ENCODE results near the gene GNL1.

- TF ChIP-seq, protein P1, sequence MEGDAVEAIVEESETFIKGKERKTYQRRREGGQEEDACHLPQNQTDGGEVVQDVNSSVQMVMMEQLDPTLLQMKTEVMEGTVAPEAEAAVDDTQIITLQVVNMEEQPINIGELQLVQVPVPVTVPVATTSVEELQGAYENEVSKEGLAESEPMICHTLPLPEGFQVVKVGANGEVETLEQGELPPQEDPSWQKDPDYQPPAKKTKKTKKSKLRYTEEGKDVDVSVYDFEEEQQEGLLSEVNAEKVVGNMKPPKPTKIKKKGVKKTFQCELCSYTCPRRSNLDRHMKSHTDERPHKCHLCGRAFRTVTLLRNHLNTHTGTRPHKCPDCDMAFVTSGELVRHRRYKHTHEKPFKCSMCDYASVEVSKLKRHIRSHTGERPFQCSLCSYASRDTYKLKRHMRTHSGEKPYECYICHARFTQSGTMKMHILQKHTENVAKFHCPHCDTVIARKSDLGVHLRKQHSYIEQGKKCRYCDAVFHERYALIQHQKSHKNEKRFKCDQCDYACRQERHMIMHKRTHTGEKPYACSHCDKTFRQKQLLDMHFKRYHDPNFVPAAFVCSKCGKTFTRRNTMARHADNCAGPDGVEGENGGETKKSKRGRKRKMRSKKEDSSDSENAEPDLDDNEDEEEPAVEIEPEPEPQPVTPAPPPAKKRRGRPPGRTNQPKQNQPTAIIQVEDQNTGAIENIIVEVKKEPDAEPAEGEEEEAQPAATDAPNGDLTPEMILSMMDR (IDR thresholded peaks at IDR 0.05 in 2 of 3, conservative IDR thresholded peaks at IDR 0.05 in 1 of 3; ENCODE audit: borderline replicate concordance in 1 of 3, insufficient read depth in 1 of 3, low read depth in 2 of 3, low read length in 2 of 3) = no peak
- no peak for TF ChIP-seq TCF7L2 (IDR thresholded peaks at IDR 0.05; ENCODE audit: borderline replicate concordance, extremely low read depth, insufficient read depth, insufficient read length)
- TF ChIP-seq POLR2AphosphoS5 (IDR thresholded peaks at IDR 0.05; ENCODE audit: low read depth, low read length) = no peak
- TF ChIP-seq EZH2 (IDR thresholded peaks at IDR 0.05) = no peak
- no peak for TF ChIP-seq ZNF274 (IDR thresholded peaks at IDR 0.05; ENCODE audit: low read depth, low read length)
- TF ChIP-seq RAD21 (IDR thresholded peaks at IDR 0.05; ENCODE audit: low read depth) = no peak
- TF ChIP-seq POLR2A (IDR thresholded peaks at IDR 0.05; ENCODE audit: borderline replicate concordance, extremely low read depth, insufficient read depth, insufficient read length) = no peak
- TF ChIP-seq EZH2phosphoT487 (IDR thresholded peaks at IDR 0.05; ENCODE audit: borderline replicate concordance) = no peak
- no peak for TF ChIP-seq ZFX (IDR thresholded peaks at IDR 0.05)
- no peak for TF ChIP-seq CEBPB (IDR thresholded peaks at IDR 0.05; ENCODE audit: low read depth)
Observed at GRCh38 chr6:30554962-30555815, 1.1 kb downstream of the GNL1 start.

Data from HCT116 (cell line).